Heart left ventricle (tissue), 13 donors: ENCODE measurements around the gene FSTL5.

Source experiments
- POLR2A ChIP-seq, 2 donors: fragments of 450-650 bp; IDR thresholded peaks; one replicate each; pipeline ENCODE4 v1.6.1; 2017; ENCODE audit warnings: antibody characterized with exemption in 2 of 2, mild to moderate bottlenecking in 2 of 2, moderate library complexity in 2 of 2
- TF ChIP-seq, protein P1 (sequence below), 12 donors: fragments of 200-600 bp; sonication (generic) in 4 of 12; IDR thresholded peaks; one replicate each; pipeline versions ENCODE4 v1.5.0 to v1.8.0; 2018 to 2022; ENCODE audit warnings: antibody characterized with exemption in 12 of 12, mild to moderate bottlenecking in 5 of 12
- donor health status: ischemic (EF 13 %, LVEDD 7.1; RV severe dilation, severe dysfunction).
- donor health status: DM: no; HTN: yes; CAD: no.
- donor health status: DM: no; HTN: no; CAD: no.
- donor health status: ischemic (EF 25% LVEDD 6.9; RV normal size, moderate dysfunction).
- donor health status: ischemic (EF 25% LVEDD 5.7; RV mildly dilated, moderate dysfunction).
- donor health status: ischemic (EF 35%, LVEDD 5.7; RV mildly dilated, moderate dysfunction).
- donor health status: nonischemic (EF 11% LVEDD 7.7; RV severe dilation, severe dysfunction).
- donor health status: DM: yes; HTN: yes; CAD: no.
- donor health status: PGD.
- donor health status: ischemic (EF 29% LVEDD 5.4; RV normal size, mild dysfunction).
- donor health status: nonischemic (EF 23%, LVEDD 6.1; RV moderate dilation, normal function).

DNA sequence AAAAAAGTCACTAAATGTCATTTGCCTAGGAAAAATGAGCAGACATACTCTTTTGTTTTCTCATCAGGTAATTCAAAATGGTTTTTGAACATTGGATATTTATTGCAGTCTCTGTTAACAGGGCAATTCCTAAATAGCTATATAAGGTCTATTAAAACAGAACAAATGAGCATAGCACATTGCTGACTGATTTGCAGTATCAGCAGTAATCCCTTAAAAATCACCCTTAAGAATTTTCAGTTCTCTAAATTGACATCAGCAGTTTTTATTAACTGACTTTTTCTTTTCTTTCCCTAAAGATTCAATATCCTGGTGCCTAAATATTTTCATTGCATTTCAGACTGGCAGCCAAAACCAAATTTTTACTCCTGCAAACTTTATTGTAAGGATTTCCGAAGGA is 270.2 kb downstream of the FSTL5 start:
- TF ChIP-seq POLR2A (IDR thresholded peaks at IDR 0.05) = no peak
- TF ChIP-seq, protein P1, sequence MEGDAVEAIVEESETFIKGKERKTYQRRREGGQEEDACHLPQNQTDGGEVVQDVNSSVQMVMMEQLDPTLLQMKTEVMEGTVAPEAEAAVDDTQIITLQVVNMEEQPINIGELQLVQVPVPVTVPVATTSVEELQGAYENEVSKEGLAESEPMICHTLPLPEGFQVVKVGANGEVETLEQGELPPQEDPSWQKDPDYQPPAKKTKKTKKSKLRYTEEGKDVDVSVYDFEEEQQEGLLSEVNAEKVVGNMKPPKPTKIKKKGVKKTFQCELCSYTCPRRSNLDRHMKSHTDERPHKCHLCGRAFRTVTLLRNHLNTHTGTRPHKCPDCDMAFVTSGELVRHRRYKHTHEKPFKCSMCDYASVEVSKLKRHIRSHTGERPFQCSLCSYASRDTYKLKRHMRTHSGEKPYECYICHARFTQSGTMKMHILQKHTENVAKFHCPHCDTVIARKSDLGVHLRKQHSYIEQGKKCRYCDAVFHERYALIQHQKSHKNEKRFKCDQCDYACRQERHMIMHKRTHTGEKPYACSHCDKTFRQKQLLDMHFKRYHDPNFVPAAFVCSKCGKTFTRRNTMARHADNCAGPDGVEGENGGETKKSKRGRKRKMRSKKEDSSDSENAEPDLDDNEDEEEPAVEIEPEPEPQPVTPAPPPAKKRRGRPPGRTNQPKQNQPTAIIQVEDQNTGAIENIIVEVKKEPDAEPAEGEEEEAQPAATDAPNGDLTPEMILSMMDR (IDR thresholded peaks at IDR 0.05) = no peak
